ENCODE measurements around the gene GPR39.
A peak's percentile ranks its signal among the peaks of the same experiment; 100 is the strongest.

DNA sequence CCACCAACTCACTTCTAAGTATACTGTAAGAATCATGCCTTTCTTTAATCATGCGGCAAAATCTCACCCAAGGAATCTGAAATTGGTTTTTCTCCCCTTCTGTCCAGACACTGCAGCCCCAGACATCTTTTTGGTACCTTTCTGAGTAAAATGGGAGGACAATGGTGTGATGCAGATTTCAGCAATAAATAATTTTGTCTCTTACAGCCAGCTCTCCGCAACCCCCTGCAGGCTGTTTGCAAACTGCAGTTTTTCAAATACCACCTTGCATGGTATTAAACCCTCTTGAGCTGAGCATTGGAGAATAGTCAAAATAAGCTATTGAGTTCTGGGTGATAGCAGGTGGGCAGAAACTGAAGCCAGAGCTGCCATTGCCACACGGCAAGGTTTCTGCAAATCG lies 32.2 kb downstream of the GPR39 start:
- TF ChIP-seq, protein P1, sequence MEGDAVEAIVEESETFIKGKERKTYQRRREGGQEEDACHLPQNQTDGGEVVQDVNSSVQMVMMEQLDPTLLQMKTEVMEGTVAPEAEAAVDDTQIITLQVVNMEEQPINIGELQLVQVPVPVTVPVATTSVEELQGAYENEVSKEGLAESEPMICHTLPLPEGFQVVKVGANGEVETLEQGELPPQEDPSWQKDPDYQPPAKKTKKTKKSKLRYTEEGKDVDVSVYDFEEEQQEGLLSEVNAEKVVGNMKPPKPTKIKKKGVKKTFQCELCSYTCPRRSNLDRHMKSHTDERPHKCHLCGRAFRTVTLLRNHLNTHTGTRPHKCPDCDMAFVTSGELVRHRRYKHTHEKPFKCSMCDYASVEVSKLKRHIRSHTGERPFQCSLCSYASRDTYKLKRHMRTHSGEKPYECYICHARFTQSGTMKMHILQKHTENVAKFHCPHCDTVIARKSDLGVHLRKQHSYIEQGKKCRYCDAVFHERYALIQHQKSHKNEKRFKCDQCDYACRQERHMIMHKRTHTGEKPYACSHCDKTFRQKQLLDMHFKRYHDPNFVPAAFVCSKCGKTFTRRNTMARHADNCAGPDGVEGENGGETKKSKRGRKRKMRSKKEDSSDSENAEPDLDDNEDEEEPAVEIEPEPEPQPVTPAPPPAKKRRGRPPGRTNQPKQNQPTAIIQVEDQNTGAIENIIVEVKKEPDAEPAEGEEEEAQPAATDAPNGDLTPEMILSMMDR (IDR thresholded peaks at IDR 0.05; ENCODE audit: low read length), result peak; percentile 37
- TF ChIP-seq EZH2phosphoT487 (IDR thresholded peaks at IDR 0.05; ENCODE audit: low read length), result no peak
